ENCODE measurements around the gene PLEKHA1. TPM values are rescaled to one million over a fixed set of nuclear protein-coding genes. Genes with fewer than 3 reads are reported as not detected.
A peak's percentile ranks its signal among the peaks of the same experiment; 100 is the strongest.

The PLEKHA1 gene
- total and polyA plus RNA-seq, 2 of the 13 experiments (the other 11 are each of a cell fraction or from before 2014, with no cell fraction given), result 32.2 to 53.3 TPM

- TF ChIP-seq LBX2 (CRISPR knock-in tag; IDR thresholded peaks at IDR 0.05; ENCODE audit: borderline replicate concordance), result no peak
- TF ChIP-seq ZNF343 (CRISPR knock-in tag; IDR thresholded peaks at IDR 0.05), result 0 out of 2 replicates have a peak, but pooled peaks have one; percentile 17
- no peak for TF ChIP-seq ZNF234 (CRISPR knock-in tag; conservative IDR thresholded peaks at IDR 0.05)
- no peak for TF ChIP-seq NFE2L2 (IDR thresholded peaks at IDR 0.05; ENCODE audit: low read length)
- TF ChIP-seq CCDC6 (CRISPR knock-in tag; IDR thresholded peaks at IDR 0.05), result 0 out of 2 replicates have a peak, but pooled peaks have one; percentile 2
- peak; percentile 68 for TF ChIP-seq SAP130 (CRISPR knock-in tag; IDR thresholded peaks at IDR 0.05; ENCODE audit: low read depth)
- TF ChIP-seq ESRRA (CRISPR knock-in tag; IDR thresholded peaks at IDR 0.05; ENCODE audit: low read depth), result no peak
- TF ChIP-seq CSRNP2 (CRISPR knock-in tag; conservative IDR thresholded peaks at IDR 0.05; ENCODE audit: low read depth), result no peak
- no peak for TF ChIP-seq MXD3 (CRISPR knock-in tag; IDR thresholded peaks at IDR 0.05)
- TF ChIP-seq ZGPAT (CRISPR knock-in tag; IDR thresholded peaks at IDR 0.05), result peak; percentile 51
- TF ChIP-seq NR1H2 (CRISPR knock-in tag; IDR thresholded peaks at IDR 0.05; ENCODE audit: borderline replicate concordance, low read depth), result no peak
- TF ChIP-seq ZNF512 (CRISPR knock-in tag; IDR thresholded peaks at IDR 0.05), result no peak
- 0 out of 2 replicates have a peak, but pooled peaks have one; percentile 68 for TF ChIP-seq RFXANK (CRISPR knock-in tag; IDR thresholded peaks at IDR 0.05)
- TF ChIP-seq ZNF296 (CRISPR knock-in tag; conservative IDR thresholded peaks at IDR 0.05), result no peak
- TF ChIP-seq HNRNPK (IDR thresholded peaks at IDR 0.05; ENCODE audit: low read depth, low read length, poor library complexity, severe bottlenecking), result no peak
- TF ChIP-seq ZNF549 (CRISPR knock-in tag; IDR thresholded peaks at IDR 0.05), result no peak
- TF ChIP-seq ZNF256 (CRISPR knock-in tag; conservative IDR thresholded peaks at IDR 0.05), result no peak
- peak; percentile 36 for TF ChIP-seq ZNF18 (CRISPR knock-in tag; IDR thresholded peaks at IDR 0.05; ENCODE audit: insufficient replicate concordance)
- TF ChIP-seq ZNF776 (CRISPR knock-in tag; IDR thresholded peaks at IDR 0.05), result no peak
- no peak for TF ChIP-seq ZNF780A (CRISPR knock-in tag; IDR thresholded peaks at IDR 0.05)
- TF ChIP-seq KAT7 (CRISPR knock-in tag; IDR thresholded peaks at IDR 0.05; ENCODE audit: borderline replicate concordance), result peak; percentile 69; the same call in 1 of the 2 replicates
- TF ChIP-seq ZMYM3 (CRISPR knock-in tag; IDR thresholded peaks at IDR 0.05), result no peak
- peak; percentile 61; the same call in 1 of the 2 replicates for TF ChIP-seq MAX (IDR thresholded peaks at IDR 0.05)
These were observed 42.7 kb upstream of the PLEKHA1 start (continued) for GRCh38 chr10:122331615-122332446.
